GM18499 (cell line): Measurements from ENCODE around the gene CCDC85C.

Experiments
- ATAC-seq: cut with Tn5 transposase; IDR thresholded peaks from one replicate; pipeline ENCODE4 v1.9.1; 2021; ENCODE audit warnings: moderate number of reproducible peaks; ENCODE audit not compliant: insufficient read depth, unreplicated experiment

The CCDC85C gene

GRCh38 chr14:99462210-99462609, 141.8 kb downstream of the CCDC85C start:
- ATAC-seq = no peak

DNA sequence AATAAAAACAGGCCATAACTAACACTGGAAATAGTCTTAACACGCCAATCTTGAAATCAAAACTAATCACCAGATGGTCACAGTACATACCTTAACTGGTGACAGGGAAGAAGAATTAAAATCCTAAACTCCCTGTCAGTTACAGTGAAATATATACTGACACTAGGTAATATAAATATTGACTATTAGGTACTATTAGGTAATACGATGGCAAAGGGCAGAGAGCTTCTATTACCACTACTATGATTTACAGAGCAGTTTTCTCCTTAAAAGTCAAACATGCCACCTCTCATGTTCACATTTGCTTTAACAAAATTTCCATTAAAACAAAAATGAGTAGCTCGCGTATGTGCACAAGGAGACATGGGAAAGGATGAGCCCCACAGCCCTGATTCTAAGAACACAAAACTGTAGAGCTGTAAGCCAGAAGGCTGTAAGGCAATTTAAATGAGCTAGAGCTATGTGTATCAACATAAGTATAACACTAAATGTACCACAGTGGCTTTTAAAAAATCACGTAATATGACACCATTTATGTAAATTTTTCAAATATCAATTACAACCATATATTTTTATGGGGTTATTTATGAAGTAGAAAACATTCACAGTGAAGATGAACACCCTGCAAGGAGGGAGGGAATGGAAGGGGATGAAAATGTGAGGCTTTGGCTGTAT, 142.5 kb downstream of the CCDC85C start:
- no peak for ATAC-seq

DNA sequence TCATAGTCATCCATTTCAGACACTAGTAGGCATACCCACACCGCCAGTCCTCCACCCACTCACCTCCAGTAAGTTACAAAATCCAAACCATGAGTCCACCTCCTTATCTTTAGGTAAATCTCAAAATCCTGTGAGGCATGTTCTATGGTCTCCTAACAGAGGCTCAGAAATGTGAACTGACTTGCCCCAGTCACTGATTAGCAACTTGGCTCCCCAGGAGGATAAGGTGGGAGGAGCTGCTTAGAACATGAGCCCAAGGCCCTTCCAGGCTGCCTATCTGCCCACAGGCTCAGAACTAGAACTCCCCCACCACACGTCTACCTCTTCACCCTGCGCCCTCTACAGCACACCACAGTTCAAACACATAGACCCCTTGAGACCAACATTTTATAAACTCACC, 143.2 kb downstream of the CCDC85C start:
- no peak for ATAC-seq

GRCh38 chr14:99459481-99460100, 144.4 kb downstream of the CCDC85C start:
- no peak for ATAC-seq

- no peak for ATAC-seq
Observed at GRCh38 chr14:99454246-99454645, 149.8 kb downstream of the CCDC85C start.

DNA sequence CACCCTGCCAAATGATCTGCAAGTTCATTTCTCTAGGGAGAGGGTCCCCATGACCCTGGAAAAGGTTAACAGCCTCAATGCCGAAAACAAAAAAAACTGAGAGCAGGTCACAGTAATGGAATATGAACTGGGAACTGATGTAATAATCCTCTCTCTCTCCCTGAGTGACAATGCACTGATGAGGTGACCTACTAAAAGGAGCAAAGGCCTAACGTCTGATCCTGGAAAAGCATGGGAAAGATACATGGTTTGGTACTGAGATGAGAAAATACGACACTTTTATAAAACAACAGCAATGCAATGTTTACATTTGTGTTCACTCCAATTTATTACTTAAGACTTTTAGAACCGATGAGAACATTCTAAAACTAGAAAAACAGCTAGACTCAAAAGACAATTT, 151.0 kb downstream of the CCDC85C start:
- ATAC-seq = no peak

- ATAC-seq = no peak
Observed at GRCh38 chr14:99451234-99451633, 152.8 kb downstream of the CCDC85C start.

DNA sequence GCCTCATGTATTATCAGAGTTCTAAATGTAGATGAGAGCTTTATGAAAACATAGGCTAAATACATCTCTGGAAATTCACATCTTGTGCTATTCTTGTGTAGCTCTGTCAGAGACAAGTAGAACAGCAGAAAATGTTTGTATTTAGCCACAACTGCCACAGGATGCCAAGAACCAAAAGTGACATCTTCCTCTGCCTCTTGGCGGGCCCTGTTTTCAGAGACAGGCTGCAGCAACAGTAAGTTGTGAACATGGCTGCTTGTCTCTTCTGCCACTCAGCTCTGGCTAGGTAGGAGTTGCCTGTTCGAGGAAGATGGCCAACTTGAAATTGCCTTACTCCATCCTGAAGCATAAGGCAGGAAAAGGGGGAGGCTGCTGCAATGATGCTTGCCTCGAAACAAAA, 153.7 kb downstream of the CCDC85C start:
- no peak for ATAC-seq
